ELF-1 (cell line): ENCODE data around the gene CUBN.
"Not testable (repeated sequence)": the region's sequence is repeated elsewhere in the genome, so short reads cannot be mapped to it uniquely, and the experiment has no call there.

Experiments used
- DNase-seq: peaks from one replicate; pipeline ENCODE4 v3.0.0-alpha.2; 2016; ENCODE audit warnings: low read depth, low spot score

Gene CUBN

GRCh38 chr10:17013131-17013983, 116.3 kb downstream of the CUBN start:
- DNase-seq = not testable (repeated sequence)

- DNase-seq = not testable (repeated sequence)
These were observed 116.9 kb downstream of the CUBN start for GRCh38 chr10:17012731-17013130.

- no peak for DNase-seq
These were observed 119.1 kb downstream of the CUBN start for GRCh38 chr10:17010363-17011145.

- peak; percentile 29 for DNase-seq
These were observed 120.4 kb downstream of the CUBN start for GRCh38 chr10:17009212-17009700.

- no peak for DNase-seq
These were observed 122.2 kb downstream of the CUBN start for GRCh38 chr10:17007418-17007770.

- DNase-seq = peak; percentile 43
These were observed 122.8 kb downstream of the CUBN start for GRCh38 chr10:17006631-17007417.

GRCh38 chr10:17005621-17006566, 123.7 kb downstream of the CUBN start:
- no peak for DNase-seq

GRCh38 chr10:17004801-17005380, 124.7 kb downstream of the CUBN start:
- no peak for DNase-seq

- DNase-seq = peak; percentile 19
These were observed 125.8 kb downstream of the CUBN start for GRCh38 chr10:17003651-17004286.

- DNase-seq = no peak
These were observed 126.5 kb downstream of the CUBN start for GRCh38 chr10:17003151-17003550.

GRCh38 chr10:17001961-17002749, 127.5 kb downstream of the CUBN start:
- no peak for DNase-seq

- DNase-seq = no peak
These were observed 128.3 kb downstream of the CUBN start for GRCh38 chr10:17001297-17001744.

GRCh38 chr10:16999665-17000451, 129.8 kb downstream of the CUBN start:
- DNase-seq = no peak

- DNase-seq = peak; percentile 21
These were observed 133.1 kb downstream of the CUBN start for GRCh38 chr10:16996530-16996964.

GRCh38 chr10:16995867-16996529, 133.6 kb downstream of the CUBN start:
- DNase-seq = peak; percentile 38

- DNase-seq = no peak
These were observed 136.4 kb downstream of the CUBN start for GRCh38 chr10:16993186-16993585.

- no peak for DNase-seq
These were observed 136.9 kb downstream of the CUBN start for GRCh38 chr10:16992611-16993119.
